A549 (cell line): ENCODE data around the gene AARSD1.

ENCODE experiments used
- BCL3 ChIP-seq: fragments of >200 bp; sonication (Bioruptor Twin); formaldehyde crosslinking; IDR thresholded peaks from 3 replicates; pipeline ENCODE4 v1.6.1; 2016
- CEBPB ChIP-seq, 2 experiments: fragments of >200 bp in 1 of 2; sonication (Bioruptor Twin) in 1 of 2; formaldehyde crosslinking in 1 of 2; IDR thresholded peaks; 2 replicates each; pipeline ENCODE4 v1.6.1; 2012 to 2016
- CTCF ChIP-seq: fragments of >200 bp; sonication (Bioruptor Twin); formaldehyde crosslinking; IDR thresholded peaks from 3 replicates; pipeline ENCODE4 v1.5.1; 2016
- EP300 ChIP-seq, 2 experiments: fragments of >200 bp; sonication (Bioruptor Twin); formaldehyde crosslinking; IDR thresholded peaks; 2 replicates in 1 of 2; 3 replicates in 1 of 2; pipeline ENCODE4 v1.6.1; 2016 to 2017
- FOSL2 ChIP-seq, 2 experiments: fragments of 450-650 bp in 1 of 2; fragments of >200 bp in 1 of 2; sonication (Bioruptor Twin) in 1 of 2; formaldehyde crosslinking; IDR thresholded peaks; 2 replicates each; pipeline versions ENCODE4 v1.5.0 to v1.6.1; 2016 to 2020; ENCODE audit warnings: mild to moderate bottlenecking in 1 of 2, moderate library complexity in 1 of 2
- JUN ChIP-seq, 2 experiments: fragments of >200 bp; sonication (Bioruptor Twin); formaldehyde crosslinking; IDR thresholded peaks; 2 replicates in 1 of 2; 3 replicates in 1 of 2; pipeline ENCODE4 v1.6.1; 2016 to 2017
- MAFK ChIP-seq: fragments of 450-650 bp; IDR thresholded peaks from 2 replicates; pipeline ENCODE4 v1.6.1; 2014; ENCODE audit not compliant: partially characterized antibody
- MAX ChIP-seq: IDR thresholded peaks from 2 replicates; pipeline ENCODE4 v1.6.1; 2012
- NFE2L2 ChIP-seq: fragments of 150-350 bp; conservative IDR thresholded peaks from 2 replicates; pipeline ENCODE4 v1.6.1; 2014; ENCODE audit warnings: low read length
- RFX5 ChIP-seq: fragments of 450-650 bp; IDR thresholded peaks from 2 replicates; pipeline ENCODE4 v1.7.1; 2014; ENCODE audit warnings: antibody characterized with exemption, mild to moderate bottlenecking, moderate library complexity
- RNF2 ChIP-seq: fragments of 200-600 bp; sonication (generic); IDR thresholded peaks from 2 replicates; pipeline ENCODE4 v1.6.1; 2016; ENCODE audit warnings: low read depth, mild to moderate bottlenecking, antibody characterized with exemption, moderate library complexity, borderline replicate concordance

DNA sequence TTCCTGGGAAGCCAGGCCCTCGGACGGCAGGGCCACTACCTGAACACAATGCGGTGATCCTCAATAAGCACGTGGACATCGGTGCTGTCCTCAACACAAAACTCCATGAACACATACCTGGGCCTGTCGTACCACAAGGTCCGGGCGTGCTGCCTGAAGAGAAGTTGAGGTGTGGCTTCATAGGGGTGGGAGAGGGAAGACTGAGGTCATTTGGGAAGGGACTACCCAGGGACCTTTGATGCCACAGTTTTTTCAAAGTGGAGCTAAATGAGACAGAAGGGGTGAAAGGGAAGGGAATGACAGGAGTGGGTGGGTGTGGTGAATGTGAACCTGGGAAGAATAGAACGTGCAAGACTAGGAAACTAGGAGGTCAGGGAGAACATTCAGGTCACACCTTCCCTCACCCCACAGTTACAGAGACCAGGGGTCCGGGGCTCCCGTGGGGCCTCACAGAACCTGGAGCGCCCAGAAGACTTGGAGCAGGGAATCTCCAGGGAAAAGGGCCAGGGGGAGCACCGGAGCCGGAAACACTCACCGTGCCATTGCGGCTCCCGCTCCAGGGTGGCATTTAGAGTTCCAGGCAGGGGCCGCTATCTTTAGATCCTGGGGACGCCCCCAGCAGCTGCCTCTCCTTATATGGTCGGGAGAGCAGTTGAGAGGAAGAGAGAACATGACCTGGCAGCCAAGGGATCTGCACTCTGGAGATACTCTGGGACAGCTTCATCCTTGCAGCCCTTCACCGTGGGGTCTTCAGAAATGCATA, 15.4 kb upstream of the AARSD1 start, which contains the start of gene PTGES3L:
- TF ChIP-seq RNF2 (no peak), FOSL2 (IDR thresholded peaks at IDR 0.05) (no peak), FOSL2 (CRISPR knock-in tag; IDR thresholded peaks at IDR 0.05) (no peak), CTCF (no peak), RFX5 (no peak), CEBPB (IDR thresholded peaks at IDR 0.05) (no peak), MAX (no peak), NFE2L2 (no peak), EP300 (IDR thresholded peaks at IDR 0.05) (no peak), MAFK (no peak), JUN (IDR thresholded peaks at IDR 0.05) (no peak), BCL3 (no peak)
